HepG2 (cell line): Measurements from ENCODE around the gene P2RX6. TPM values are rescaled to one million over a fixed set of nuclear protein-coding genes. Genes with fewer than 3 reads are reported as not detected.

Experiments
- ATAC-seq: fragments of 200-7000 bp; cut with Tn5 transposase; 3 replicates; pipeline ENCODE4 v1.9.1; 2020; ENCODE audit warnings: mild to moderate bottlenecking, moderate library complexity
- BruUV-seq: library from RNA; stranded (reverse); fragments of 400-500 nt; replicated peaks from 2 replicates; lab custom pipeline; 2021; lab: Mats Ljungman, UMichigan
- CTCF ChIA-PET: fragments of 300-600 bp; formaldehyde crosslinking; extraction: SDS; loops from one replicate; lab custom pipeline; 2021; ENCODE audit warnings: low total read pairs, inconsistent platforms, low intra/inter-chr PET ratio; lab: Yijun Ruan, JAX
- POLR2A ChIA-PET: fragments of 350-600 bp; sonication (Branson Sonifier 250); formaldehyde crosslinking; loops from one replicate; lab custom pipeline; 2020; ENCODE audit warnings: antibody characterized with exemption, inconsistent platforms; lab: Yijun Ruan, JAX
- DNase-seq: peaks from one replicate; pipeline ENCODE4 v3.0.0-alpha.2; 2015; ENCODE audit warnings: low spot score
- FAIRE-seq: peaks from 3 replicates; lab custom pipeline; 2011; peaks lifted over from hg19 to GRCh38; lab: Jason Lieb, UNC
- H2AFZ ChIP-seq: one replicate; pipeline ENCODE4 v1.6.1; 2011; ENCODE audit warnings: low read length, inconsistent platforms
- H3K27ac ChIP-seq: fragments of 300-600 bp; 3 replicates; pipeline ENCODE4 v1.8.0; 2011; ENCODE audit warnings: mixed run types, mild to moderate bottlenecking, mixed read lengths, low read length, inconsistent platforms; ENCODE audit not compliant: insufficient read depth; ENCODE audit errors: extremely low read length
- H3K27me3 ChIP-seq, 2 experiments: fragments of 200-600 bp in 1 of 2; 2 replicates in 1 of 2; 3 replicates in 1 of 2; pipeline versions ENCODE4 v1.6.0 to v1.8.0; 2011; ENCODE audit warnings: low read length in 2 of 2, mild to moderate bottlenecking in 2 of 2, moderate library complexity in 2 of 2, inconsistent platforms in 1 of 2; ENCODE audit not compliant: insufficient read depth in 2 of 2, control insufficient read depth in 1 of 2
- H3K36me3 ChIP-seq, 2 experiments: fragments of 200-600 bp in 1 of 2; replicated peaks in 1 of 2; 2 replicates in 1 of 2; 3 replicates in 1 of 2; pipeline versions ENCODE4 v1.5.1 to v1.8.0; 2011; ENCODE audit warnings: low read length in 2 of 2, inconsistent platforms in 1 of 2; ENCODE audit not compliant: insufficient read depth in 2 of 2, control insufficient read depth in 1 of 2
- H3K4me1 ChIP-seq: 2 replicates; pipeline ENCODE4 v1.5.1; 2012; ENCODE audit warnings: low read length, inconsistent platforms; ENCODE audit not compliant: insufficient read depth
- H3K4me2 ChIP-seq: 2 replicates; pipeline ENCODE4 v1.6.0; 2011; ENCODE audit warnings: low read depth, low read length, inconsistent platforms
- H3K4me3 ChIP-seq, 3 experiments: fragments of 200-600 bp in 1 of 3; sonication (generic), shearing (Covaris generic) in 1 of 3; replicated peaks in 1 of 3; 2 replicates each; pipeline ENCODE4 v1.5.1; 2011 to 2016; ENCODE audit warnings: low read length in 3 of 3, inconsistent platforms in 2 of 3, low read depth in 2 of 3, mild to moderate bottlenecking in 2 of 3, control low read depth in 1 of 3, mixed read lengths in 1 of 3; ENCODE audit not compliant: insufficient read depth in 1 of 3
- H3K79me2 ChIP-seq: one replicate; pipeline ENCODE4 v1.6.1; 2011; ENCODE audit warnings: low read length, inconsistent platforms; ENCODE audit not compliant: insufficient read depth
- H3K9ac ChIP-seq: 2 replicates; pipeline ENCODE4 v1.6.0; 2011; ENCODE audit warnings: mild to moderate bottlenecking, low read depth, low read length, inconsistent platforms; ENCODE audit not compliant: insufficient read depth
- H3K9me3 ChIP-seq: 2 replicates; pipeline ENCODE4 v1.5.1; 2012; ENCODE audit warnings: mild to moderate bottlenecking, low read length
- H4K20me1 ChIP-seq: 2 replicates; pipeline ENCODE4 v1.6.0; 2011; ENCODE audit warnings: inconsistent platforms, mild to moderate bottlenecking, low read length, moderate library complexity; ENCODE audit not compliant: insufficient read depth
- AGO2 ChIP-seq: fragments of 200-400 bp; formaldehyde crosslinking; optimal IDR thresholded peaks from 2 replicates; pipeline ENCODE3; 2017; ENCODE audit warnings: mild to moderate bottlenecking, low read depth, low read length, moderate library complexity
- AKAP8 ChIP-seq: sonication (generic); formaldehyde crosslinking; IDR thresholded peaks from 2 replicates; pipeline ENCODE4 v1.5.1; 2020; ENCODE audit warnings: mild to moderate bottlenecking, missing genetic modification reagents
- GATAD2A ChIP-seq: IDR thresholded peaks from 2 replicates; pipeline ENCODE4 v1.6.1; 2016
- HNRNPLL ChIP-seq: fragments of 200-400 bp; formaldehyde crosslinking; IDR thresholded peaks from 2 replicates; pipeline ENCODE4 v1.6.1; 2017; ENCODE audit warnings: mild to moderate bottlenecking, low read depth, low read length; ENCODE audit not compliant: poor library complexity, severe bottlenecking
- WGBS: methylation state at CpG from one replicate; pipeline ENCODE4 v1.1.6; 2017; ENCODE audit warnings: low lambda C conversion rate; 5-methylcytosine and 5-hydroxymethylcytosine counted together
- in situ Hi-C: cut with HindIII; loops from 2 replicates; pipeline ENCODE4 v1.10.0; 2017; ENCODE audit warnings: low pct_unique_long_range_greater_than_20kb; ENCODE audit not compliant: extremely low pct_ligation_motif_present
- intact Hi-C: fragments of 100-400 bp; cut with micrococcal nuclease; formaldehyde crosslinking; loops from one replicate; pipeline ENCODE4 v1.10.0; 2022; ENCODE audit not compliant: unreplicated experiment
- polyA plus RNA-seq, 8 experiments: library from polyadenylated mRNA; depleted of rRNA in 3 of 8; stranded (reverse) in 7 of 8; unstranded in 1 of 8; fragments of >200 nt; fragmentation: Illumina TruSeq in 4 of 8; extraction: Trizol in 4 of 8; gene quantifications; 2 replicates each; pipeline versions ENCODE4 v1.2.1 to v1.2.3, GENCODE V29; 2011 to 2016; ENCODE audit warnings: low read depth in 4 of 8, missing spikeins in 1 of 8, mixed read lengths in 1 of 8; ENCODE audit not compliant: insufficient read depth in 1 of 8
- total RNA-seq, 5 experiments: library from RNA; depleted of rRNA; stranded (reverse); fragments of >200 nt; fragmentation: Illumina TruSeq; extraction: Trizol; gene quantifications; 2 replicates each; pipeline ENCODE4 v1.2.3, GENCODE V29; 2016; ENCODE audit warnings: low read depth in 1 of 5

Gene P2RX6
- total and polyA plus RNA-seq, 2 of the 13 experiments (the other 11 are each of a cell fraction or from before 2014, with no cell fraction given): 0.04 to 0.12 TPM

- in situ Hi-C loops: no loop called here
- ChIA-PET CTCF (no interaction called here), POLR2A (interaction anchor here (0.7 to 5.1 kb wide), 3 partner anchors 9 to 111 kb away, joined by 3 to 33 read pairs (median 3); partner anchors contain the start of gene LZTR1)
- intact Hi-C loops: no loop called here
- no TSS peak for BruUV-seq
- Histone ChIP-seq H3K4me3 (no peak overlapping the region), H3K9me3 (no peaks in the 10 kb centered on the region), H3K36me3 (no peaks in the 10 kb centered on the region), H3K4me2 (no peak overlapping the region), H3K79me2 (no peaks in the 10 kb centered on the region), H4K20me1 (no peaks in the 10 kb centered on the region), H3K9ac (no peak overlapping the region), H3K27me3 (no peaks in the 10 kb centered on the region), H2AFZ (no peak overlapping the region), H3K4me1 (peaks cover 8% of the 10 kb centered on the region; the same call in 1 of the 2 replicates), H3K27ac (no peak overlapping the region)
- DNase-seq (no peak), FAIRE-seq (no peak), ATAC-seq (no peak)
- TF ChIP-seq AGO2 (peak; percentile 23), GATAD2A (CRISPR knock-in tag) (no peak)
- WGBS: 73% methylated on average over 8 of the region's 21 CpGs
Measured at GRCh38 chr22:20972933-20973577, 41.9 kb upstream of the P2RX6 start.

DNA sequence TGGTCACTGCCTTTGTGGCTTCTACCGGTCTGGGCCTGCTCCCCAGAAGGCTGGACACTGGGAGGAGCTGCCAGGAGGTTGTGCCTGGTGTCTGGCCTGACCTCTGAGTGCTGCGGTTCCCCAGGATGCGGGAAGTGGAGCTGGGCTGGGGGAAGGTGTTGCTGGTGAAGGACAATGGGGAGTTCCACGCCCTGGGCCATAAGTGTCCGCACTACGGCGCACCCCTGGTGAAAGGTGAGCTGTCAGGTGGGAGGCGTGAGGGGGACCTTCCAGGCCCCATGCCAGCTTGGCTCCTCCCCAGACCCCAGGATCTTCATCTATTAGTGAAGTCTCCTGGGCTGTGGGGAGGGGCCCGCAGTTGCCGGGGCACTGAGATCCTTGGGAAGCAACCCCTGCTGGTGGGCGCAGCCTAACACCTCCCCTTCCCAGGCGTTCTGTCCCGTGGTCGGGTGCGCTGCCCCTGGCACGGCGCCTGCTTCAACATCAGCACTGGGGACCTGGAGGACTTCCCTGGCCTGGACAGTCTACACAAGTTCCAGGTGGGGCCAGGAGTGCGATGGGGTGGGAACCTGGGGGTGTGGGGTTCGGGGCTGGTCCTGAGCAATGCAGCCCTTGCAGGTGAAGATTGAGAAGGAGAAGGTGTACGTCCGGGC lies 41.2 kb upstream of the P2RX6 start:
- no peaks in the 10 kb centered on the region for H3K36me3 ChIP-seq
- 82% methylated on average over 11 of the region's 21 CpGs for WGBS
- 0 out of 2 replicates have a peak, but pooled peaks cover 2% of the 10 kb centered on the region for H3K9me3 ChIP-seq
- intact Hi-C loops (no loop called here), in situ Hi-C loops (no loop called here)
- DNase-seq (no peak), FAIRE-seq (no peak), ATAC-seq (peak; percentile 15; the same call in 1 of the 3 replicates)
- no peaks in the 10 kb centered on the region for H3K27me3 ChIP-seq
- ChIA-PET CTCF (no interaction called here), POLR2A (interaction anchor here (5.1 kb wide), 1 partner anchor 8 kb away, joined by 33 read pairs; the partner anchor contains the start of gene LZTR1)
- no peak overlapping the region for H3K4me2 ChIP-seq
- H4K20me1 ChIP-seq: no peaks in the 10 kb centered on the region
- no peak overlapping the region for H2AFZ ChIP-seq
- H3K27ac ChIP-seq: no peak overlapping the region
- no peak overlapping the region for H3K4me3 ChIP-seq
- BruUV-seq: no TSS peak
- H3K4me1 ChIP-seq: peaks cover 8% of the 10 kb centered on the region; the same call in 1 of the 2 replicates
- TF ChIP-seq AGO2 (peak; percentile 36), HNRNPLL (no peak), AKAP8 (CRISPR knock-in tag) (0 out of 2 replicates have a peak, but pooled peaks have one; percentile 27)
- no peak overlapping the region for H3K9ac ChIP-seq
- no peaks in the 10 kb centered on the region for H3K79me2 ChIP-seq
